ENCODE results near the gene SF3A1. TPM values are rescaled to one million over a fixed set of nuclear protein-coding genes. Genes with fewer than 3 reads are reported as not detected.

Gene SF3A1
- total and polyA plus RNA-seq, 2 of the 8 experiments (the other 6 are each of a cell fraction or from before 2014, with no cell fraction given): 27.8 to 285 TPM

- Histone ChIP-seq H3K27me3 (replicated peaks in 1 of 4; ENCODE audit: control insufficient read depth in 3 of 4, extremely low read depth in 1 of 4, insufficient read depth in 3 of 4, low read length in 3 of 4) (no peaks in the 10 kb centered on the region), H3K4me3 (ENCODE audit: extremely low read depth in 1 of 4, insufficient read depth in 2 of 4, low read depth in 3 of 4, low read length in 4 of 4) (peak overlapping the region; percentile 58 to 74 (median 70)), H4K91ac (replicated peaks; ENCODE audit: insufficient read length, low read length) (no peak overlapping the region), H4K8ac (ENCODE audit: extremely low read depth, insufficient read depth, low read length) (no peak overlapping the region; the same call in 1 of the 2 replicates), H3K9ac (replicated peaks in 1 of 4; ENCODE audit: extremely low read depth in 1 of 4, low read depth in 3 of 4, low read length in 3 of 4) (no peak overlapping the region), H2BK120ac (replicated peaks; ENCODE audit: low read depth, low read length) (no peak overlapping the region), H2BK20ac (ENCODE audit: low read length) (no peak overlapping the region), H3K4ac (replicated peaks; ENCODE audit: insufficient read length, low read depth, low read length) (no peak overlapping the region), H2BK12ac (ENCODE audit: low read depth, low read length) (no peak overlapping the region), H3K4me2 (ENCODE audit: insufficient read depth in 1 of 2, low read depth in 2 of 2, low read length in 2 of 2) (peak overlapping the region; percentile 82 to 89), H2BK15ac (ENCODE audit: low read length) (peak overlapping the region; percentile 88; the same call in 1 of the 2 replicates), H3K56ac (replicated peaks; ENCODE audit: insufficient read length, low read depth, low read length) (no peak overlapping the region), H3K18ac (ENCODE audit: extremely low read depth, low read length) (peak overlapping the region; percentile 32), H3K4me1 (replicated peaks in 1 of 4; ENCODE audit: control insufficient read depth in 3 of 4, insufficient read depth in 4 of 4, low read length in 3 of 4) (peaks cover 0 to 19% (median 14%) of the 10 kb centered on the region in 4 experiments; a peak in 6 of 7 replicates), H2BK5ac (ENCODE audit: low read depth, low read length) (no peak overlapping the region), H3K79me2 (ENCODE audit: control insufficient read depth in 1 of 2, insufficient read depth in 2 of 2, low read length in 2 of 2) (no peaks in the 10 kb centered on the region), H3K79me1 (ENCODE audit: low read depth, low read length) (no peaks in the 10 kb centered on the region), H3K23me2 (ENCODE audit: low read depth, low read length) (peaks cover 12% of the 10 kb centered on the region; the same call in 1 of the 2 replicates), H3K36me3 (ENCODE audit: control insufficient read depth in 2 of 4, insufficient read depth in 4 of 4, low read length in 3 of 4) (no peaks in the 10 kb centered on the region), H2AK5ac (ENCODE audit: low read depth, low read length) (no peak overlapping the region), H3K23ac (ENCODE audit: insufficient read length) (no peak overlapping the region), H4K20me1 (replicated peaks in 1 of 2; ENCODE audit: control insufficient read depth in 1 of 2, insufficient read depth in 2 of 2, low read length in 2 of 2) (peaks cover 0 to 4% of the 10 kb centered on the region in 2 experiments), H3K14ac (ENCODE audit: insufficient read length) (no peak overlapping the region), H3K9me3 (ENCODE audit: insufficient read depth in 2 of 2, low read depth in 1 of 2, low read length in 1 of 2) (no peaks in the 10 kb centered on the region), H3K27ac (ENCODE audit: low read depth, low read length) (no peak overlapping the region), H4K5ac (ENCODE audit: insufficient read length, low read depth, low read length) (no peak overlapping the region), H2AFZ (ENCODE audit: low read length) (peak overlapping the region; percentile 86; the same call in 1 of the 2 replicates)
- DNase-seq (ENCODE audit: low read depth in 1 of 2, low spot score in 2 of 2) (no peak), FAIRE-seq (no peak)
- 13% methylated on average over 12 of the region's 12 CpGs; no CpG with 5 or more reads in 1 of the 2 experiments for WGBS, 2 experiments (ENCODE audit: extremely low coverage in 1 of 2, insufficient coverage in 1 of 2, insufficient read length in 1 of 2, insufficient replicate concordance in 2 of 2, low coverage in 1 of 2, low lambda C conversion rate in 2 of 2, missing lambda C conversion rate in 1 of 2)
- TF ChIP-seq PHF8 (conservative IDR thresholded peaks at IDR 0.05; ENCODE audit: low read depth, low read length) (no peak), SIN3A (conservative IDR thresholded peaks at IDR 0.05 in 1 of 2, IDR thresholded peaks at IDR 0.05 in 1 of 2; ENCODE audit: low read depth in 1 of 2, low read length in 2 of 2) (0 out of 4 replicates have a peak, but pooled peaks of 1 of the 2 experiments have one; percentile 21), SUZ12 (IDR thresholded peaks at IDR 0.05; ENCODE audit: low read length) (no peak), SP4 (IDR thresholded peaks at IDR 0.05; ENCODE audit: low read length) (0 out of 2 replicates have a peak, but pooled peaks have one; percentile 7)
- ChIA-PET CTCF (ENCODE audit: partially characterized antibody) (interaction anchor here (0.7 to 9.1 kb wide), 7 partner anchors 7 to 252 kb away, joined by 3 to 203 read pairs (median 31); partner anchors contain the start of gene TBC1D10A), POLR2A (ENCODE audit: partially characterized antibody) (interaction anchor here (1.4 to 3.8 kb wide), 4 partner anchors 12 to 155 kb away, joined by 4 to 17 read pairs (median 8); partner anchors contain the start of genes CCDC157 and SF3A1)
Measured at GRCh38 chr22:30289980-30290313, 66.7 kb downstream of the SF3A1 start.
